ENCODE results near the gene BCL2.

Gene BCL2

DNA sequence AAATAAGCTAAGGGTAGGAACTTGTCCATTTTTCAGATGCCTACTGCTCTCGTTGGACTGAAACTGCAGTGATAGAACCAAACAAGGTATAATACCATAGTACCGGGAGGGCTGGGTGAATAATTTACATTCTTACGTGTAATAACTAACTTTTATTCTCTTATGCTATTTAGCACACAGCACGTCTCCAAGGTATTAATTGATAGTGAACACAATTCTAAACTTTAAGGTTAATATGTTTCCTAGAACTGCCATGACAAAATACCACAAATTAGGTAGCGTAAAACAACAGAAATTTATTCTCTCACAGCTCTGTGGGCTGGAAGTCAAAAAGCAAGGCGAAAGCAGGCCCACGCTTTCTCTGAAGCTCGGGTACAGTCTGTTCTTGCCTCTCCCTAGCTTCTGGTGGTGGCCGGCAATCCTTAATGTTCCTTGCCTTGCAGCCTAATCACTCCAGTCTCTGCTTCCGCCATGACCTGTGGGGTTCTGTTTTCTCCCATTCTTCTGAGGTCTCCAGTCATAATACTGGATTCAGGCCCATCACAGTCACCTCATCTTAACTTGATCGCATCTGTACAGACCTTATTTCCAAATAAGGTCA is 5.6 kb upstream of the BCL2 start:
- DNase-seq, result no peak

DNA sequence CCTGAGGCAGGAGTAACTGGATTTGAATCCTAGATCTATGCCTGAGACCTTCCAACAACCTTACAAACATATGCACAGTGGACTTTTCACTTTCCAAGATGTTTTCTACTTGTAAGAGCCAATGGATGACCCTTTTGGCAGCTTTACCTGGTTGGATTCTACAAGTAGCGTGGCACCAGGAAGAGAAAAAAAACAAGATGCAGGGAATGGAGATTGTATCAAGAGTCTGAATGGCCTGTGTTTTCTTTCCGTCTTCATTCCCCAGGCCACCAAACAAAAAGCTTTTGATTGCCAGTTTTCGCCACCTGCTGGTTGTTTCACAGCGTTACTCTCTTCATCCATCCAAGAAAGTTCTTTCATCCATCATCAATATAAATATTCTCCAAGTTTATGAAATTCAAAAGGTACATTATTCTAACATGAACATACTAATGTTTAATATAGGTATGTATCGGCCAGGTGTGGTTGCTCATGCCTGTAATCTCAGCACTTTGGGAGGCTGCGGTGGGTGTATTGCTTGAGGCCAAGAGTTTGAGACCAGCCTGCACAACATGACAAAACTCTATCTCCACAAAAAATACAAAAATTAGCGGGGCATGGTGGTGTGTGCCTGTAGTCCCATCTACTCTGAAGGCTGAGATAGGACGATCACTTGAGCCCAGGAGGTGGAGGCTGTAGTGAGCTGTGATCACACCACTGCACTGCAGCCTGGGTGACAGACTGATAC is 3.5 kb upstream of the BCL2 start:
- DNase-seq, result peak; percentile 37 to 68

DNA sequence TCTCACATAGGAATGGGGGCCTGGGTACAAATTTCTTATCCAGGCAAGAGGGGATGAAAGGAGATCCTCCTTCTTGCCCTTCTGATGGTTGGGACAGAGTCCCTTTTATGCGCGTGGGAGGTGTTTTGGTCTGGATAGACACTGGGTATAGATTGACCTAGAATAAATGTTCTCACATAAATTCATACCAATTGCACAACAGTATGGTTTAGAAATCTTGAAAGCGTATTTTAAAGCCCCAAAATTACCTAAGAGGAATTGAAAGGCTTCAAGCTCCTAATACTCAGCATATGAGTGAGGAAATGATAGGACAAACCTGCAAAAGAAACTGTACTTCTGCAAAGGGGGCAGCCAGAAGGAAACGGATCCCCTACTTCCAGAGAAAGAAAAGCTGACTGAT is 2.6 kb upstream of the BCL2 start:
- no peak for DNase-seq

GRCh38 chr18:63321291-63321690 is 1.7 kb upstream of the BCL2 start:
- no peak for DNase-seq

DNA sequence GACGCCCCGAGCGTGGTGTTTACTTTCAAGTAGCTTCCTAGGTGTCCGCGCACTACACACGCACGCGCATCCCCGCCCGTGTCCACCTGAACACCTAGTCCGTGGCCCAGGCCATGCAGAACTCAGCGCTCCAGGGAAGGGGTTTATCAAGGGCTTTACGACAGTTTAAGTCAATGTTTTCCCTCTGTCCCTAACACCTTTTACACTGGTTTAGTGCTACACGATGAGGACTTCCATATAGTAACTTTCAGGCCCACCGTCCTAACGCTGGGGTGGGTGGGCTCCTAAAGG is 1.4 kb upstream of the BCL2 start:
- DNase-seq, result peak; percentile 39 to 52

- peak; percentile 68 to 80 for DNase-seq
Observed at GRCh38 chr18:63320123-63320974, 780 bp upstream of the BCL2 start.

- no peak for DNase-seq
Observed at GRCh38 chr18:63318889-63319382, 633 bp downstream of the BCL2 start.

- DNase-seq, result peak; percentile 77 to 78
Observed at GRCh38 chr18:63317982-63318888, 1.3 kb downstream of the BCL2 start.

- no peak for DNase-seq
Observed at GRCh38 chr18:63317556-63317946, 2.0 kb downstream of the BCL2 start.

GRCh38 chr18:63316612-63317555 is 2.7 kb downstream of the BCL2 start:
- no peak for DNase-seq

GRCh38 chr18:63315876-63316275 is 3.7 kb downstream of the BCL2 start:
- DNase-seq, result no peak

- DNase-seq, result no peak
Observed at GRCh38 chr18:63315131-63315662, 4.4 kb downstream of the BCL2 start.

GRCh38 chr18:63314062-63314790 is 5.3 kb downstream of the BCL2 start:
- DNase-seq, result no peak

DNA sequence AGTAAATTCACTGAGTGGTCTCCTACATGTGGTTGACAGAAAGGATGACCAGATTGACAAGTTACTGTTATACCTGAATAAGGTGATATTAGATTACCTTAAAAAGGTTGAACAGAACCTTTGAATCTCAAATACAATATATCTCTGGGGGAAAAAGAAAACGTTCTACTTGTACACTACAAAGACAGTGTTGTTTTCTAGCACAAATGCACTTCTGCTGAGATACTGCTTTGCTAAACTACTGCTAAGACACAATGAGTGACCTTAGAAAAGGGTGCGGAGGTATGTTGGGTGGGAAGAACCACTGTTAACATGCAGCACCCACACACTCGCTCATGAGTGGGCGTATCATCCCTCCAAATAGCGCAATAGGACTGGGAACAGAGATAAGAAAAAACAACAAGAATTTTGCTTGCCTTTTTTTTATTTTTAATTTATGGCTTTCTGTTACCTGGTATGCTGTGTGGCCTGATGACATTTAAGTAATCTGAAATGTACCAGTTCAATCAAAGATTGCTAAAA is 6.1 kb downstream of the BCL2 start:
- DNase-seq, result no peak

GRCh38 chr18:63312737-63313395 is 6.7 kb downstream of the BCL2 start:
- DNase-seq, result no peak

GRCh38 chr18:63312019-63312409 is 7.6 kb downstream of the BCL2 start:
- no peak for DNase-seq

DNA sequence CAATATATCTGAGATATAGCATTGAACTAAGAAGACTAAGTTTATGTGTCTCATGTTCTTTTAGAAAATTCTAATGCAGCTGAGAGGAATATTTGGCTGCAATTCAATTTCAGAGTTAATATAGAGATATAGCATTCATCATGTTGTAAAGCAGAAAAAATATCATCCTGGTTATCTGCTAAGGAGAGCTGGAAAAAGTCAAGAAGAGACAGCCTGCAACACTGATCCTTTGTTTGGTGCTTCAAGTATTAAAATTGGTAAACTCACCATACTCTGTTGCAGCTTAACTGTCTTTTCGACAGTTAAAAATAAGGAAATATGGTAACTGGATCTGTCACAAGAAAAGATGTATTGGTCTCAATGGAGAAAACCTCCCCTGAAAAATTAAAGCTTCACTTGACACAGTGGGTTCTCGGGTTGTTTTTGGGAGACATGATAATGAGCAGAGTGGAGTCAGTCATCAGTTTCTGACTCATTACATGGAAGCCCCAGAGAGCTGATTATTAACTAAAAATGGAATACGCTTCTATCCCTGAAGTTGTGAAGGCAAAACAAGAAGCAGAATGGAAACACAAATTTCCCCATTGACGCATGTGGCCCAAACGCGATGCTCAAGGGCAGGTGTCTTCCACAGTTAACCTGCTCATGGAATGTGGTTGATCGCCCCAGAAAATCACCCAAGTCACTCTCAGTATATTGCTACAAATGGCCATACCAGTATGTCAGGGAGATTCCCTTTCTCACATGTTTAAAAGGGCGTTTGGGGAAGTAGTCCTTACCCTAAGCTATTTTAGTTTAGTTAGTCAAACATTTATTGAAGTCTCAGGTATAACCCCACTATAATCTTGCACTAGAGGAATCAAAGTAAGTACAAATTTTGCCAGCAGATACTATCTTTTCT is 8.2 kb downstream of the BCL2 start:
- no peak for DNase-seq

DNA sequence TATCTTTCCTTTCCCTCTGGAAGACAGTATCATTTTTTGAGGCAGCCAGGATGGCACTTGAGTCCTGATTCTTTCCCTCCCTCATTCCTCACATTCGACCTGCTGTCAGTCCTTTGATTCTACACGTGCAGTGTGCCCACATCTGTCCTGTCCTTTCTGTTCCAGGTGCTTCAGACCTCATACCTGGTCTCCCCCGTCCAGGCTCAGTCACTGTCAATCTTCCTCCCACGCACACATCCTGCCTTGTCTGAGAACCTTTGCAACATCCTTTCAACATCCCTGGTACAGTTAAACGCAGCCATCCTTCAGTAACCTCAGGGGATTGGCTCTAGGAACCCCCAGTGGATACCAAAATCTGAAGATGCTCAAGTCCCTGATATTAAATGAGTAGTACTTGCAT is 10.1 kb downstream of the BCL2 start:
- DNase-seq, result no peak
